ENCODE measurements around the gene BIVM. TPM values are rescaled to one million over a fixed set of nuclear protein-coding genes. Genes with fewer than 3 reads are reported as not detected.

Gene BIVM
- total RNA-seq, 2 experiments from 2014 or later = 28.8 to 32.1 TPM

DNA sequence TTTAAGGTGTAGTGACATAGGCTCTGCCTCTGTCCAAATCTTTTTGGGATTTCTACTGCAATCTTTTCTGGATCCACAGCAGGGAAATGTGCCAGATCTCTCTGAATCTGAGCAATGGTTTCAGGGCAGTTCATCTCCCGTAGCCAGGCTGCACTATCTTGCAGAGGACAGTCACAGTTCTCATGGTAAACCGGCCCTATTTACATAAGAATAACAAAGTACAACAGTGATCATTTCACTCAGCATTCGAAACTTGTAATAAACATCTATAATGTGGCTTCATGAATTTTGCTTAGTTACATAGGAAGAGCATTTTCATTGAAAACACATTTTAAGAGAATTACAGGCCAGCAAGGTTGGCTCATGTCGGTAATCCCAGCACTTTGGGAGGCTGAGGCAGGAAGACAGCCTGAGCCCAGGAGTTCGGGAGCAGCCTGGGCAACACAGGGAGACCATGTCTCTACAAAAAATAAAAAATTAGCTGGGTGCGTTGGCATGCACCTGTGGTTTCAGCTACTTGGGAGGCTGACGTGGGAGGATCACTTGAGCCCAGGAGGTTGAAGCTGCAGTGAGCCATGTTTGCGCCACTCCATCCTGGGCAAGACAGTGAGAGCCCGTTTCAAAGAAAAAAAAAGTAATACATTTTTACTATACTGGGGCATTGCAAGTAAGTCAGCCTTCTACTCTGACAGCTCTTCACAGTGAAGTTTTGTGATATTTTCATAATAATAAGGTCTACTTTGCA is 5.1 kb upstream of the BIVM start:
- CTCF ChIA-PET = interaction anchor here (1.1 to 1.5 kb wide), 4 partner anchors 20 to 202 kb away, joined by 3 to 8 read pairs (median 4); partner anchors contain the start of gene TEX30
- Mint-ChIP-seq H3K27ac (no peak overlapping the region), H3K36me3 (ENCODE audit: low read depth) (peaks cover 39% of the 10 kb centered on the region), H3K4me3 (no peak overlapping the region), H3K9me3 (no peaks in the 10 kb centered on the region), H3K27me3 (no peaks in the 10 kb centered on the region), H3K4me1 (peaks cover 18% of the 10 kb centered on the region)
- DNase-seq = no peak
- POLR2A ChIA-PET = interaction anchor here (1.2 to 1.4 kb wide), 4 partner anchors 20 to 201 kb away, joined by 3 to 8 read pairs (median 6); partner anchors contain the start of genes ERCC5 and TEX30

DNA sequence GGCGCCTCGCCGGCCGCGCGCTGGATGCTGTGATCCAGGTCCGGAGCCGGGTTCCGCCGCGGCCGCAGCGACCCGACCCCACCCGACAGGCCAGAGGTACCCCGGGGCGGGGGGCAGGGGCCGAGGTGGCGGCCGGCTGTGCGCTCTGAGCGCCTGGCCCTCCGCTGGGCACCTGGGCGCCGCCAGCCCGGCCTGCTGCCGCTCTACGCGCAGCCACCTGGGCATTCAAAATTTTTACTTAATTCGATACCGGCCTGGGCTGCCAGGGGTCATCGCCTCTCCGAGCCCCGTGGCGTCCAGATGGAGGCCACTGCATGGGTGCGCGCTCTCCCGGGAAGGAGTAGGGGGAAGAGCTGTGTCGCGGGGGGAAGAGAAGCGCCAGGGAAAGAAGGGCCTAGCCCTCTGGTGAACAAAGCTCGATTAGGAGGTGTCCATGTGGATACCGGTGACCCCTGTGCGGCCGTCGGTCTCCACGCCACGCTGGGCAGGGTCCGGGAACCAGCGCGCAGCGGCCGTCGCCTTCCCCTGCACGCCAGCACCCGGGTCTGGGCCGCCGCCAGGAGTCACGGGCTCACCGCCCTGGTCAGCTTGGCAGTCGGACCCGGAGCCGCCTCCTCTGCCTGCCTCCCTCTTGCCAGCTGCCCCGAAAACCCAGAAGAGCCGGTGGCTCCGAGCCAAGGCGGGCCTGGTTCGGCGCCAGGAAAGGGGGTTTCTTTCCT is 666 bp downstream of the BIVM start:
- Mint-ChIP-seq H3K36me3 (ENCODE audit: low read depth) (peaks cover 20% of the 10 kb centered on the region), H3K4me3 (peak overlapping the region; percentile 90), H3K4me1 (peaks cover 44% of the 10 kb centered on the region), H3K27me3 (no peaks in the 10 kb centered on the region), H3K9me3 (no peaks in the 10 kb centered on the region), H3K27ac (peak overlapping the region; percentile 74)
- CTCF ChIA-PET = interaction anchor here (0.6 to 4.5 kb wide), 23 partner anchors 10 to 218 kb away, joined by 3 to 37 read pairs (median 4); partner anchors contain the start of genes ERCC5, TEX30 and TPP2
- DNase-seq = no peak
- POLR2A ChIA-PET = interaction anchor here (0.9 to 6.9 kb wide), 13 partner anchors 9 to 208 kb away, joined by 3 to 107 read pairs (median 7); partner anchors contain the start of genes ERCC5, TEX30 and TPP2

GRCh38 chr13:102800145-102801041 is 1.5 kb downstream of the BIVM start:
- H3K9me3 Mint-ChIP-seq = no peaks in the 10 kb centered on the region
- peak; percentile 89 for DNase-seq
- H3K4me3 Mint-ChIP-seq = peak overlapping the region; percentile 90
- CTCF ChIA-PET = interaction anchor here (0.6 to 4.5 kb wide), 28 partner anchors 8 to 263 kb away, joined by 3 to 37 read pairs (median 4); partner anchors contain the start of genes ERCC5, TEX30 and TPP2
- no peaks in the 10 kb centered on the region for H3K27me3 Mint-ChIP-seq
- peaks cover 47% of the 10 kb centered on the region for H3K4me1 Mint-ChIP-seq
- H3K36me3 Mint-ChIP-seq (ENCODE audit: low read depth) = peaks cover 20% of the 10 kb centered on the region
- H3K27ac Mint-ChIP-seq = peak overlapping the region; percentile 74
- POLR2A ChIA-PET = interaction anchor here (0.6 to 6.9 kb wide), 15 partner anchors 8 to 208 kb away, joined by 3 to 107 read pairs (median 6); partner anchors contain the start of genes ERCC5, TEX30 and TPP2

- no peak for DNase-seq
- Mint-ChIP-seq H3K27ac (no peak overlapping the region), H3K9me3 (no peaks in the 10 kb centered on the region), H3K36me3 (ENCODE audit: low read depth) (peaks cover 33% of the 10 kb centered on the region), H3K4me1 (peaks cover 37% of the 10 kb centered on the region), H3K27me3 (no peaks in the 10 kb centered on the region), H3K4me3 (no peak overlapping the region)
- ChIA-PET POLR2A (no interaction called here), CTCF (no interaction called here)
Observed at GRCh38 chr13:102805680-102806079, 6.8 kb downstream of the BIVM start.

GRCh38 chr13:102807699-102808098 is 8.8 kb downstream of the BIVM start:
- CTCF ChIA-PET = interaction anchor here (1.0 to 1.2 kb wide), 3 partner anchors 25 to 216 kb away, joined by 4 to 5 read pairs (median 4); no protein-coding TSS in a partner anchor
- peaks cover 22% of the 10 kb centered on the region for H3K4me1 Mint-ChIP-seq
- POLR2A ChIA-PET = interaction anchor here (1.5 kb wide), 1 partner anchor 34 kb away, joined by 4 read pairs; the partner anchor contains the start of gene TEX30
- H3K4me3 Mint-ChIP-seq = no peak overlapping the region
- peaks cover 42% of the 10 kb centered on the region for H3K36me3 Mint-ChIP-seq (ENCODE audit: low read depth)
- no peak for DNase-seq
- H3K27ac Mint-ChIP-seq = no peak overlapping the region
- peaks cover 4% of the 10 kb centered on the region for H3K9me3 Mint-ChIP-seq
- H3K27me3 Mint-ChIP-seq = no peaks in the 10 kb centered on the region

GRCh38 chr13:102812611-102813287 is 13.8 kb downstream of the BIVM start:
- Mint-ChIP-seq H3K9me3 (peaks cover 4% of the 10 kb centered on the region), H3K27ac (no peak overlapping the region), H3K4me3 (no peak overlapping the region), H3K36me3 (ENCODE audit: low read depth) (peaks cover 49% of the 10 kb centered on the region), H3K27me3 (no peaks in the 10 kb centered on the region), H3K4me1 (peaks cover 16% of the 10 kb centered on the region)
- no peak for DNase-seq
- ChIA-PET POLR2A (interaction anchor here (0.7 to 3.1 kb wide), 2 partner anchors 12 to 217 kb away, joined by 3 to 12 read pairs; no protein-coding TSS in a partner anchor), CTCF (interaction anchor here (1.2 to 1.4 kb wide), 3 partner anchors 12 to 88 kb away, joined by 3 to 4 read pairs (median 3); no protein-coding TSS in a partner anchor)

- Mint-ChIP-seq H3K9me3 (peaks cover 4% of the 10 kb centered on the region), H3K36me3 (ENCODE audit: low read depth) (peaks cover 56% of the 10 kb centered on the region), H3K27ac (no peak overlapping the region), H3K4me3 (no peak overlapping the region), H3K27me3 (no peaks in the 10 kb centered on the region), H3K4me1 (peaks cover 12% of the 10 kb centered on the region)
- CTCF ChIA-PET = interaction anchor here (1.3 to 1.8 kb wide), 3 partner anchors 14 to 89 kb away, joined by 3 to 5 read pairs (median 3); no protein-coding TSS in a partner anchor
- DNase-seq = no peak
- POLR2A ChIA-PET = interaction anchor here (1.6 to 3.1 kb wide), 2 partner anchors 14 to 218 kb away, joined by 5 to 12 read pairs; partner anchors contain the start of gene TPP2
Observed at GRCh38 chr13:102814025-102814607, 15.2 kb downstream of the BIVM start.

GRCh38 chr13:102814793-102815192 is 15.9 kb downstream of the BIVM start:
- peaks cover 4% of the 10 kb centered on the region for H3K9me3 Mint-ChIP-seq

GRCh38 chr13:102815788-102816187 is 16.9 kb downstream of the BIVM start:
- H3K4me1 Mint-ChIP-seq = peaks cover 9% of the 10 kb centered on the region
- ChIA-PET POLR2A (interaction anchor here (1.6 kb wide), 1 partner anchor 220 kb away, joined by 5 read pairs; the partner anchor contains the start of gene TPP2), CTCF (interaction anchor here (1.8 kb wide), 1 partner anchor 16 kb away, joined by 5 read pairs; no protein-coding TSS in a partner anchor)
- H3K36me3 Mint-ChIP-seq (ENCODE audit: low read depth) = peaks cover 61% of the 10 kb centered on the region
- no peaks in the 10 kb centered on the region for H3K27me3 Mint-ChIP-seq
- no peak overlapping the region for H3K27ac Mint-ChIP-seq
- no peak overlapping the region for H3K4me3 Mint-ChIP-seq
- H3K9me3 Mint-ChIP-seq = peaks cover 4% of the 10 kb centered on the region
- DNase-seq = no peak

More at GRCh38 chr13:102814793-102815192, 15.9 kb downstream of the BIVM start:
- no peak for DNase-seq
- H3K27ac Mint-ChIP-seq = no peak overlapping the region
- ChIA-PET CTCF (interaction anchor here (1.8 kb wide), 1 partner anchor 15 kb away, joined by 5 read pairs; no protein-coding TSS in a partner anchor), POLR2A (interaction anchor here (1.6 to 3.1 kb wide), 2 partner anchors 15 to 219 kb away, joined by 5 to 12 read pairs; partner anchors contain the start of gene TPP2)
- peaks cover 12% of the 10 kb centered on the region for H3K4me1 Mint-ChIP-seq
- H3K36me3 Mint-ChIP-seq (ENCODE audit: low read depth) = peaks cover 62% of the 10 kb centered on the region
- H3K4me3 Mint-ChIP-seq = no peak overlapping the region
- H3K27me3 Mint-ChIP-seq = no peaks in the 10 kb centered on the region

DNA sequence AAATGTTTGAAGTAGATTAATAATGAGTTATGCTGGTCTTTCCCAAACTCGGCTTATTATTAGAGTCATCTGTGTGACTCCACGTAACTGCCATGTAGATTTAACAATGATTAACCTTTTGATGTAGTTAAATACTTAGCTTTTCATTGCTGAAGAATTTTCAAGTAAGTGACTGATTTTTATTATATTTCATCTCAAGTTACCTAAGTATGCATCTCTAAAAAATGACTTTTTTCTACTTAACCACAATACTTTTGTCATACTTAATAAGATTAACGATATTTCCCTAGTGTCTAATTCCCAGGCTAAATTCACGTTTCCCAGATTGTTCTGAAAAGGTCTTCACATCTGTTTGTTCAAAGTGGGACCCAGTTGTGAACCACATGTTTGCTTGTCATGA is 17.8 kb downstream of the BIVM start:
- H3K36me3 Mint-ChIP-seq (ENCODE audit: low read depth) = peaks cover 53% of the 10 kb centered on the region
- CTCF ChIA-PET = no interaction called here

DNA sequence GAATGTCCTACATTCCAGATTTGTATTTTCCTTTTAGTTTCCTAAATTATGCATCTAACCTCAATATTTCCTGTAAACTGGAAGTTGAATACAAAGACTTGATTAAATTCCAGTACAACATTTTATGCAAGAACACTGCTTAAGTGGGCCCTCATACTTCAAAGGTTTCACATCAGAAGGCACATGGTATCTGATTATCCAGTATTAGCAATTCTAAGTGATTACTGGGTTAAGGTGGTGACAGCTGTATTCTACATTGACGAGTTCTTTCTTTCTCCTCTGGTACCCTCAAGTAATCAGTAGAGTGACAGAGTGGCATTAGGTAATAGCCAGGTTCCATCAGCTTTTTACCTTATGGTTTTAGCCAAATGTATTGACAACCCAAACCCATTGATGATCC is 18.3 kb downstream of the BIVM start:
- H3K27ac Mint-ChIP-seq = no peak overlapping the region
- ChIA-PET CTCF (no interaction called here), POLR2A (no interaction called here)
- no peak overlapping the region for H3K4me3 Mint-ChIP-seq
- no peaks in the 10 kb centered on the region for H3K9me3 Mint-ChIP-seq
- peaks cover 53% of the 10 kb centered on the region for H3K36me3 Mint-ChIP-seq (ENCODE audit: low read depth)
- H3K4me1 Mint-ChIP-seq = peaks cover 9% of the 10 kb centered on the region
- DNase-seq = no peak
- H3K27me3 Mint-ChIP-seq = no peaks in the 10 kb centered on the region

More for the DNA sequence above, 17.8 kb downstream of the BIVM start:
- DNase-seq = no peak
- Mint-ChIP-seq H3K9me3 (peaks cover 4% of the 10 kb centered on the region), H3K4me1 (peaks cover 9% of the 10 kb centered on the region), H3K27ac (no peak overlapping the region), H3K4me3 (no peak overlapping the region), H3K27me3 (no peaks in the 10 kb centered on the region)
- POLR2A ChIA-PET = no interaction called here

All from activated CD4-positive, alpha-beta memory T cell treated with anti-CD3 and anti-CD28 coated beads, Interleukin-2, amount 10 ng/mL, durations not matched to agents 7 days and 5 days (primary cell).